ENCODE results near the gene CARD11.

Gene CARD11

DNA sequence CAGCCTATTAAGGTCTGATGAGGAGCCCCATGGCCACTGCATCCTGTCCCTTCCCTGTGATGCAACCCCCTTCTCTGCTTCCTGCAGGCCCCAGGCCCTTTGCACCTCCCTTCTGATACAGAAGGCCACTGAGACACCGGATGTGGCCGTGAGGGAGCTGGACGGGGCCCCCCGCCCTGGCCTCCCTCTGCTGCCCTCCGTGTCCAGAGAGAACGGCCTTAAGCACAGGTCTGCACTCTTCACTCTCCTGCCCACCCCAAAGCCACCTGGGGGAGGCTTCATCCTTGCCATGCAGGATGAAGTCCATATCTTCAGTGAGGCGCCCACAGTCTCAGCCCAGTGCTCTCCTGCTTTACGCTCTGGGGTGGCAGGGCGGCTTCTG is 112.6 kb downstream of the CARD11 start:
- DNase-seq: no peak
- Mint-ChIP-seq H3K27me3 (ENCODE audit: low read depth, poor library complexity) (peaks cover 10% of the 10 kb centered on the region), H3K9me3 (no peaks in the 10 kb centered on the region), H3K27ac (peak overlapping the region; percentile 45), H3K36me3 (ENCODE audit: low read depth) (no peaks in the 10 kb centered on the region), H3K4me1 (peaks cover 25% of the 10 kb centered on the region), H3K4me3 (no peak overlapping the region)
- TF ChIP-seq, protein P1, sequence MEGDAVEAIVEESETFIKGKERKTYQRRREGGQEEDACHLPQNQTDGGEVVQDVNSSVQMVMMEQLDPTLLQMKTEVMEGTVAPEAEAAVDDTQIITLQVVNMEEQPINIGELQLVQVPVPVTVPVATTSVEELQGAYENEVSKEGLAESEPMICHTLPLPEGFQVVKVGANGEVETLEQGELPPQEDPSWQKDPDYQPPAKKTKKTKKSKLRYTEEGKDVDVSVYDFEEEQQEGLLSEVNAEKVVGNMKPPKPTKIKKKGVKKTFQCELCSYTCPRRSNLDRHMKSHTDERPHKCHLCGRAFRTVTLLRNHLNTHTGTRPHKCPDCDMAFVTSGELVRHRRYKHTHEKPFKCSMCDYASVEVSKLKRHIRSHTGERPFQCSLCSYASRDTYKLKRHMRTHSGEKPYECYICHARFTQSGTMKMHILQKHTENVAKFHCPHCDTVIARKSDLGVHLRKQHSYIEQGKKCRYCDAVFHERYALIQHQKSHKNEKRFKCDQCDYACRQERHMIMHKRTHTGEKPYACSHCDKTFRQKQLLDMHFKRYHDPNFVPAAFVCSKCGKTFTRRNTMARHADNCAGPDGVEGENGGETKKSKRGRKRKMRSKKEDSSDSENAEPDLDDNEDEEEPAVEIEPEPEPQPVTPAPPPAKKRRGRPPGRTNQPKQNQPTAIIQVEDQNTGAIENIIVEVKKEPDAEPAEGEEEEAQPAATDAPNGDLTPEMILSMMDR (IDR thresholded peaks at IDR 0.05): no peak

DNA sequence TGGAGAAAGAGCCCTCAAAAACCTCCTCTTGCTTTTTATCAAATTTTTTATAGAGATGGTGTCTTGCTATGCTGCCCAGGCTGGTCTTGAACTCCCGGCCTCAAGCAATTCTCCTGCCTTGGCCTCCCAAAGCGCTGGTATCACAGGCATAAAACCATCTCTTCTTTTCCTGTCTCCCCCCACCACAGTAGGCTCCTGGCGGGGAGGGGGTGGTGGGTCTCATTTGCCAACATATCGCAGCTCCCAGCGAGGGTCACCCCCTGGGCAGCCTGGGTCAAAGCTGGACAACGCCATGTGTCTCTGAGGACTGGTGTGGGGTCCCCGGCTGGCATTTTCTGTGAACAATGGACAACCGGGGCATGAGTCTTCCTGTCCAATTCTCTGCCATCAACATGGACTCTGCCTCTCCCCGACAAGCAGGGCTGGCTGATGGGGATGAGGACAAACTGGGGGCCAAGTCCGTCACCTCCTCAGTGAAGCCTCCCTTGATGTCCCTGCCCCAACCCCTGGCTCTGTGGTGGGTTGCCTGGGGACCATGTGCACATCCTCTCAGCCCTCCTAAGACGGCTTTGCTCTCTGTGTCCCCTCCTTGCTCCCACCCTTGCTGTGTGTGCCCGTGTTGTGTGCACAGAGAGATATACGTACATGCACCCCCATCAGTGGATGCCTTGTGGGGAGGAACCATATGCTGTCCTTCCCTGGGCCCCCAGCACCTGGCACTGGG is 113.2 kb downstream of the CARD11 start:
- DNase-seq: no peak
- TF ChIP-seq, protein P1 (IDR thresholded peaks at IDR 0.05): no peak
- H3K36me3 Mint-ChIP-seq (ENCODE audit: low read depth): no peaks in the 10 kb centered on the region
- peaks cover 25% of the 10 kb centered on the region for H3K4me1 Mint-ChIP-seq
- H3K4me3 Mint-ChIP-seq: no peak overlapping the region
- no peaks in the 10 kb centered on the region for H3K9me3 Mint-ChIP-seq
- no peak overlapping the region for H3K27ac Mint-ChIP-seq
- H3K27me3 Mint-ChIP-seq (ENCODE audit: low read depth, poor library complexity): peaks cover 11% of the 10 kb centered on the region

DNA sequence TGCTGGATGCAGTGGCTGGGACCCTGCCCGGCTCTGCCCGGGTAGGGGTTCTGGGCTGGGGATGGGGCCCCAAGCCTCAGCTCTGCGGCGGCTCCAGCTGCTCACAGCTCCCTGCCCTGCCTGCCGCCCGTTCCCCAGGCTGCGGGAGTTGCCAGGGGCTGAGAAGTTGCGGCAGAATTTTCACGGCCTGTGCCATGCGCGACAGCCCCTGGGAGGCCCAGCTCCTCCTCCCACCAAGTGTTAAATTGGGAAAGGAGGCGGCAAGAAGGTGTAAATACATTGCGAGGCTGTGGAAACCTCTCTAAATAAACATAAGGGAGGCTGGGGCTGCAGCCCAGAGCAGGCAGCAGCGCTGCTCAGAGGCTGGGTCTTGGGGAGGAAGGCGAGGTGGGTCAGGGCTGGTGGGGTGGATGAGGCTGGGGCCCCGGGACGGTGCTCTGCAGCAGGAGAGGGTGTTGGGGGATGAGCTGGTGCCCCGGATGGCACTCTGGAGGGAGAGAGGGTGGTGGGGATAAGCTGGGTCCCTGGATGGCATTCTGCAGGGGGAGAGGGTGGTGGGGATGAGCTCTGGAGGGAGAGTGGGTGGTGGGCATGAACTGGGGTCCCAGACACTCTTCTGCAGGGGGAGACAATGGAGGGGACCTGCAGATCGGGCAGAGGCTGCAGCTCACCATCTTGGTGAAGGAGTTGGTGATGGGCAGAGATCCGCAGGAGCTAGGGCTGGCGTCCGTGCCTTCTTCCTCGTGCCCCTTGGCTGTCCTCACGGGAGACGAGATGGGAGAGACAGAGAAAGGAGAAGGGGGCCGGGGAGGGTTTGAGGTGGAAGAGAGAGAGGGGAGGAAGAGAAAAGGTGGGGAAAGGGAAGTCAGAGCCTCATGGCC is 114.1 kb downstream of the CARD11 start:
- Mint-ChIP-seq H3K4me3 (no peak overlapping the region), H3K36me3 (ENCODE audit: low read depth) (no peaks in the 10 kb centered on the region), H3K27ac (no peak overlapping the region), H3K9me3 (no peaks in the 10 kb centered on the region), H3K4me1 (peaks cover 25% of the 10 kb centered on the region), H3K27me3 (ENCODE audit: low read depth, poor library complexity) (peaks cover 11% of the 10 kb centered on the region)
- DNase-seq: no peak
- TF ChIP-seq, protein P1 (IDR thresholded peaks at IDR 0.05): no peak

DNA sequence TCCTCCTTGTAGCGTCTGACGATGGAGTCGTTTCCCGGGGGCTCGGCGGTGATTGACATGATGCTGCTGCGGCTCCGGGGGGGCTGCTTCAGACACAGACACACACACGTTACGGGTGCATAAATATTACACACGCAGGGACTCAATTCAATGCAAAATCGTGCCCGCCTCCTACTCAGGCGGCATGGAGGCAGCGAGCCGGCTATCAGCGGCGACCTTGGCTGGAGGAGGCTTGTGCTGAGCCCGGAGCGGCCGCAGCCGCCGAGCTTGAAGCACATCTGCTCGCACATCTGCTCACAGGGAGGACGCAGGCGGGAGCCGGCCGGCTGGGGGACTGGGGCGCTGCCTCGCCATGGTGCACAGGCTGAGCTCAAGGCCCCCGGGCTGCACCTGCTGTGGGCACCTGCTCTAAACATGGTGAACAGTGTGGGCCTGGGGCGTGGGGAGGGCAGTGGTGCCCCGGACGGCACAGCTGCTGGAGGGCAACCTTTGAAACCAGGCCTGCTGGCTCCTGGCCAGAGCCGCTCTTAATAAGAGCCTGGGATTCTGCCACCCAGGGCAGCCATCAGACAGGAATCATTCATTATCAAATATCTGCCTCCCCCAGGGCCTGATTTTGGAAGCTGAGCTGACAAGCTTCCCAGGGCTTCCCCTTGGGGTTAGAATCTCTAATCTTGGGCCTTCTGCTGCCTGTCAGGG is 114.9 kb downstream of the CARD11 start:
- Mint-ChIP-seq H3K27me3 (ENCODE audit: low read depth, poor library complexity) (peaks cover 11% of the 10 kb centered on the region), H3K27ac (no peak overlapping the region), H3K4me3 (no peak overlapping the region), H3K36me3 (ENCODE audit: low read depth) (no peaks in the 10 kb centered on the region), H3K9me3 (no peaks in the 10 kb centered on the region), H3K4me1 (peaks cover 20% of the 10 kb centered on the region)
- TF ChIP-seq, protein P1 (IDR thresholded peaks at IDR 0.05): no peak
- no peak for DNase-seq

DNA sequence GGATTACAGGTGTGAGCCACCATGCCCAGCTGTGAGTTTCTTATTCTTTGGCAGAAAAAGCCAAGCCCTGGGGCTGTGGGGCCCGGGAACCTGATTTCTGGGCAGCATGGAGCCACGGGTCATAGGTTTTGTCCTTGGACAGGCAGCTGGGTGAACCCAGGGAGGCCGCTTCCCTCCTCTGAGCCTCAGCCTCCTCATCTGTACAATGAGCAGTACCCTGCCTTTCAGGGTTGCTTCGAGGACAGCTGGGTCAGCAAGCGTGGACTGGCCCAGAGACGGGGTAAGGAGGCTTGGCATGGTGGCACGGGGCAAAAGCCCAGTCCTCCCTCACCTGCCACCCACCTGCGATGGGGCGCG is 115.4 kb downstream of the CARD11 start:
- peaks cover 11% of the 10 kb centered on the region for H3K27me3 Mint-ChIP-seq (ENCODE audit: low read depth, poor library complexity)
- no peaks in the 10 kb centered on the region for H3K9me3 Mint-ChIP-seq
- H3K4me3 Mint-ChIP-seq: no peak overlapping the region
- DNase-seq: no peak
- H3K4me1 Mint-ChIP-seq: peaks cover 17% of the 10 kb centered on the region
- TF ChIP-seq, protein P1 (IDR thresholded peaks at IDR 0.05): no peak
- H3K27ac Mint-ChIP-seq: no peak overlapping the region
- no peaks in the 10 kb centered on the region for H3K36me3 Mint-ChIP-seq (ENCODE audit: low read depth)

Measured in nephron progenitor cell (in vitro differentiated cells).